22Rv1 (cell line): ENCODE measurements around the gene EMX1.

Source experiments
- H3K27ac ChIP-seq: fragments of 450-650 bp; 2 replicates; pipeline ENCODE4 v1.5.1; 2017
- CTCF ChIP-seq: fragments of 450-650 bp; IDR thresholded peaks from 2 replicates; pipeline ENCODE4 v1.5.1; 2017; ENCODE audit warnings: mild to moderate bottlenecking
- ZFX ChIP-seq: fragments of 450-650 bp; IDR thresholded peaks from 2 replicates; pipeline ENCODE4 v1.6.1; 2017; ENCODE audit warnings: antibody characterized with exemption, borderline replicate concordance

EMX1 gene

GRCh38 chr2:72972352-72973136, 55.2 kb downstream of the EMX1 start:
- no peak overlapping the region for H3K27ac ChIP-seq
- TF ChIP-seq ZFX (no peak), CTCF (no peak)

DNA sequence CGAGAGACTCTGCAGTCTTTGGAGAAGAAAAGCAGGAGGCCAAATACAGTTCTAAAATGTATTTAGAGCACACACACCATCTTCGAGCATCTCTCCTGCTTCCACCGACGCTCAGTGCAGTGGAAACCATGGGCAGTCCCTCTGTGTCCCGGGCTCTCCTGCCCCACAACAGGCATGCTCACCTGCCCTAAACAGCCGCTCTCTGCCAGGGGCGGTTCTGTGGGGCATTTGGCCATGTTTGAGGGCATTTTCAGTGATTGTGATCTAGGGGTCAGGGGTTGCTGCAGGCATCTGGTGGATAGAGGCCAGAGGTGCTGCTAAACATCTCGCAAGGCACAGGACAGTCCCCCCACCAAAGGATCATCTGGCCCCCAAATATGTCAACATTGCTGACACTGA, 55.8 kb downstream of the EMX1 start:
- TF ChIP-seq CTCF (no peak), ZFX (no peak)
- H3K27ac ChIP-seq: no peak overlapping the region

- TF ChIP-seq ZFX (no peak), CTCF (peak; percentile 89)
Observed at GRCh38 chr2:72973566-72974435, 56.5 kb downstream of the EMX1 start.

DNA sequence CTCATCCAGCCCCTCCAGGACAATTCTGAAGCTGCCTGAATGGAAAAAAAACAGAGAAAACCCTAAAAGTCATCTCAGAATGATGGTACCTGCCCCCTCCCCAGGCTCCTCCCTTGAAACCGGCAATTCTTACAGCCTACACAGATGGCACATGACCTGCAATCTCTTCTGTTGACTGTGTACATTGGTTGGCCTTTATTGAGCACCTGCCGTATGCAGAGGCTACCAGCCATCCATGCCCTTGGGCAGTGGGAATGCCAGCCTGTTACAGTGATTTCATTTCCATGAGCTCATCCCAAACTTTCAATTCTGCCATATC, 57.1 kb downstream of the EMX1 start:
- TF ChIP-seq ZFX (no peak), CTCF (no peak)
- H3K27ac ChIP-seq: no peak overlapping the region

More at GRCh38 chr2:72973566-72974435, 56.5 kb downstream of the EMX1 start:
- H3K27ac ChIP-seq: no peak overlapping the region

- TF ChIP-seq CTCF: no peak
- no peak overlapping the region for H3K27ac ChIP-seq
Observed at GRCh38 chr2:72975017-72975416, 57.7 kb downstream of the EMX1 start.

GRCh38 chr2:72979896-72980295, 62.6 kb downstream of the EMX1 start:
- no peak overlapping the region for H3K27ac ChIP-seq
- TF ChIP-seq CTCF: no peak
- no peak for TF ChIP-seq ZFX
